GM21737 (cell line): Measurements from ENCODE around the gene ITPR3.

Experiments
- ATAC-seq: cut with Tn5 transposase; IDR thresholded peaks from one replicate; pipeline ENCODE4 v1.9.1; 2021; ENCODE audit warnings: mild to moderate bottlenecking, moderate library complexity; ENCODE audit not compliant: unreplicated experiment

Gene ITPR3

DNA sequence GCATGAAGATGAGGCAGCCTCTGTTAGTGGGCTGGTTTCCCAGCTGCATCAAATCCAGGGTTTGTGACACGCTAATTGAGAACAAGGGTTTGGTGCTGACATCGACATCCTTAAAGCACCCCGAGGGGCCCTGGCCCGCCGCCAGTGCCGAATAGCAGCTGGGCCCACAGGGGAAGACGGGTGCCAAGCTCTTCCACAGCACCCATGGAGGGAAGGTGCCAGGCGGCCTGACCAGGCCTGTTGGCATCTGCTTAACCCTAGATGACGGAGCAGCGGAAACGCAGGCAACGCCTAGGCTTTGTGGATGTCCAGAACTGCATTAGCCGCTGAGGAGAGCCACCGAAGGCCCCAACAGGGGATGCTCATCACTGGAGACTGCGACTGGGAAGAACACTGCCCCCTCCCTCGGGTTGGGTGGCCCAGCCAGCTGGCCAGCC is 74.3 kb downstream of the ITPR3 start:
- no peak for ATAC-seq

DNA sequence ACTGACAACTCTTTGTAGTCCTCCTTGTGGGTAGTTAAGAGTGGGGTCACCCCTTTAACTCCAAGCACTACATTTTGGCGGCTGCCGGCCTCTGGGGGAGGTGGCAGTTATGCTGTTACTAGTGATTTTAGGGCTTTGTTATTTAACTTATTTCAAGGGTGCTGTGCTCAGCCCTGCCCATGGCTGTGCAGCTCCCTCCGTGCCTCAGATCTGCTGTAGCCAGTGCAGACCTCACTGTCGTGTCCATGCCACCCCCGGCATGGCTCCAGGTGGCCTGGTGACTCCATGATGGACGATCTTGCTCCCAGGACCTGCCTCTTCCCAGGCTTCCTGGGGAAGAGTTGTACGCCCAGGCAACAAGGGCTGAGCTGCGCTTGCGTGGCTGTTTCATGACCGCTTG is 75.0 kb downstream of the ITPR3 start:
- no peak for ATAC-seq

DNA sequence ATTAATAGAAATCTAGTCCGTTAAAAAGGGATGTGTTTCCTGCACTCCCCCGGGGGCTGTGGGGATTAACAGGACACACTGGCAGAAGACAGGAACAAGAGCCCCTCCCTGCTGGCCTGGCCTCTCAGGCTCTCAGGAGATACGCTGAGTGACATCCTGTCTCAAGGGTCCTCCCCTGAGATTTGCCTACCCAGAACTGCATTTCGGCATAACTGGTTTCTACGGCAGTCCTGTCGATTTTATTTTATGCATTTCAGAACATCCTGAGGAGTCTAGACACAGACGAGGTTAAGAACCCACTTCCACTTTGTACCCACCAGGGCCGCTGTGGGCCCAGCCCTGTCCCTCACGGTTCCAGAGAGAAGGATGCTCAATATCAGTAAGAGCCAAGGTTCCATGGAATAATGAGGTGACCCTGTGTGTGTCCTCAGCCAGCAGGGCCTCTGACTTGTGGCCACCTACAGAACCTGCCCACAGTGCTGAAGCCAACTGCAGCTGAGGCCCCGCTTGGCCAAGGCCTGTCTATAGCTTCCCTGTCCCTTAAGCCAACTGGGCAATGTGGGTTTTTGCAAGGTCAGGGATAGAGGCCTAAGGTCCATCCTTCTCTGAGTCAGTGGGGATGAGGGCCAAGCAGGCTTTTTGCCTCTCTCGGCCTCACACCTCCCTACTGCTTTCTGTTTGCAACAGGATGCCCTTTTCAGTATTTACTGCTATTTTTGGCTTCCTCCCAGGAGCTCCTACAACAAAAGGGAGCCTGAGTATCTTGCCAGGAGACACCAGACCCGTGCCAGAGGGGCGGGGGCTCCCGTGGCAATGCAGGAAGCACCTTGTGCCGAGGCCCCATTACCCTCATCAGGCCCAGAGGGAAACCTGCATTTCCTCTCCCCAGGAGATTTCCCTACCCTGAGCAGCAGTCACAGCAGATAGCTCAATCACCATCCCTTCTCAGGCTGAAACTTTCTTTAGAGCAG is 75.7 kb downstream of the ITPR3 start:
- ATAC-seq = peak; percentile 46

DNA sequence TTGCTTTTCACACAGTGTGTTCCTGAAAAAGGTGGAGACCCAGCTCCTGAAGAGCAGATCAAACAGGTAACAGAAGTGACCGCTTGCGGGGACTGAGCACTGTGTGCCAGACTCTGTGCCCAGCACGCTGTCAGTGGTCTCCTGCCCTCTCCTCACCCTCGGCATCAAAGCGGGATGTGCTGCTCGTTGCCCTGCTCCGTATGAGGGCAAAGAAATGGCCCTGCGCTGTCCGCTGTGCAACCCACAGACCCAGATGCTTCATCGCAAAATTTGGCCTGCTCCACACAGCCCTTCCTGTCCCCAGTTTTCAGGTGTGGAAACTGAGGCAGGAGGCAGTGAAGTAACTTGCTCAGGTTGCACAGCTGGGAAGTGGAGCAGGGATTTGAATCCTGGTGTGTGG is 76.7 kb downstream of the ITPR3 start:
- ATAC-seq = no peak

DNA sequence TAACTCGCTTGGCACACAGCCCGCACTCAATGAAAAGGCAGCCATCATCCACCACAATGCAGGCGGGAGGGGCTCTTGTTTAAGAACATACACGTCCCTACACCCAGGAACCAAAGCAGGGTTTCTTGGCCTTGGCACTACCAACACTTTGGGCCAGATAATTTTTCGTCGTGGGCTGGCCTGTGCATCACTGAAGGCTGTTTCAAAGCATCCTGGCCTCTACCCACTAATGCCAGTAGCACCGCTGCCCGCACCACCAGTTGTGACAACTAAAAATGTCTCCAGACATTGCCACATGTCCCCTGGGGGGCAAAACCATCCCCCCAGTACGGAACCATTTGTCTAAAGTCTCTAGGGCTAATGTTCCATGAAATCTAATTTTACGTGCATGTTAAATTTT is 77.4 kb downstream of the ITPR3 start:
- no peak for ATAC-seq

DNA sequence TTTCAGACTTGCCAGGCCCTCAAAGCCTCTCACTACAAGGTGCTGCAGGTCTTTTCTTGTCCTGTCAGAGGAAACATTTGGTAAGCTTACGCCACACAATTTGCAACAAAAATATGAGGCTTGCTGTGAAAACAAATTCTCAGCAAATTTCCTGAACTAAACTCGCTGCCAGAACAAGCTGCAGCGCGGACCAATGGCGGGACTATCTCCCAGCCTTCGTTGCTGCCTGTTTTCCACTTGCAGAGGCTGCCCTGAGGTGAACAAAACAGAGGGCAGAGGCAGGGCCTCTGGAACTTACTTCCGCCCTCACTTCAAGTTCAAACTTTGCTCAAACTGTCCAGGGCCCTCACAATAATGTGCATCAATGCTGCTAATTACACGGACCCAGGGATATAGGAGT is 78.0 kb downstream of the ITPR3 start:
- no peak for ATAC-seq

DNA sequence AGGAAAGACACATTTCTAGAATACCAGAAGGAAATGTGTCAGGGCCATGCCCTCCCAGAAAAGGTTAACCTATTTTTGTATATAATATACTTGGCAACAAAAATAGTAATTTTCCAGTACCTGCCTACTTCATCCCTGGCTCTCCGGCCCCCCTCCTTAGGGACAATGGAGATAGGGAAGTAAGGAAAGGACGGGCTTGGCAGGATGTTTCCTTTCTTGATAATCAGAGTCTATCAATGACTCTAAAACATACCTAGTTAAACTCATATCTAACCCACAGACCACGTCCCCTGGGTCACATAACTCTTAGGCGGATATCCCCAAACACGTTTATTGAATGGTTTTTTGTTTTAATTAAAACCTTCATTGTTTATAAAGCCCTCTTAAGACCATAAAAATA is 78.6 kb downstream of the ITPR3 start:
- no peak for ATAC-seq

DNA sequence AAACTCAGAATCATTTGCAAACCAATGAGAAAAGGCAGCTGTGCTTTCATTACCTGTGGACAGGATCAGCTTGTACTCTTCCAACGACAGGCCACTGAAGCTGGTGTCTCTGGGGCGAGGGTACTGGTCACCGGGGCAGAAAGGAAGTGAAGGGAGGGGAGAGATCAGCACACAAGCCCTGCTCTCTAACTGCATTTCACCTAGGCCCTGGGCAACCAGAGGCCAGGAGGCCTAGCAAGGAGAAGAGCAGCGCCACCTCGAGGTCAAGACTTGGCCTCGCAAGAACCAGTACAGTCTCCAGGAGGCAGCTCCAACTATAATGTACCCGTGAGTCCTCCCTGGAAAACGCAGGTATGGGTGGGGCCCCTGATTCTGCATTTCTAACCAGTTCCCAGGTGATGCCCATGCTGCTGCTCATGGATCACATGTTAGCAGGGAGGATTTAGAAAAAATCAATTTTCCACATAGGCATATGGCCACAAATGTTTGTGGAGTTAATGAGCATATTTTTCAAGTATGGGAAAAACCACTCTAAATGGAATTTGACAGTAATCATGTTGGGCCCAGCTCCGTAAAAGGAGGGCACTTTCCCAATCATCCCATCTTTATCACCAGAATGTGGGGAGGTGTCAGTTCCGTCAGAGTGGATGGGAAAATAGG is 79.4 kb downstream of the ITPR3 start:
- peak; percentile 51 for ATAC-seq

DNA sequence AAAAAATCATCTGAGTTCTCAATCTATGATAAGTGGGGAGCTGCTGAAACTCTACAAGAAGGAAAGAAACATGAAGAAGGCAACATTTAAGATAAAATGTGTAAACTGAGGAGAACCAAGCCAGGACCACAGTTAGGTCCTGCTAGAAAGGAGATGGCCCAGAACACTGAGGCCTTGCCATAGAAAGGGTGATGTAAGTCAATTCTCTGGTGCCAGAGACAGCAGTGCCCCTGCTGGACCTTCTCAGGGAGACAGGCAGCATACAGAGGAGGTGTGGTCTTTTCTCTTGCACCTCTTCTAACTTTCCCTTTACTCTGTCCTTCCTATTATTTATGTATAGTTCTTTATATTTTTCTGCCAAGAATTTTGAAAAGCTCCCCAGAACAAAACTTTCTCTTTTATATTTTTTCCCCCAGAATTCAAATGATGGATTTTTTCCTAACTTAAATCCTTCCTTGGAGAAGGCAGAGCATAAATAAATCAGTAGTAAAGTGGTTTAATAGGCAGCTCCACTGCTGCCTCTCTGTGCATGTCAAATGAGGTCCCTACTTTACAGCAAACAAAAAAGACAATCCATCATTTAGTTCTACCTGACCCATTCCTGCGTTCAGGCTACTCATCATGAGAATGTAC is 81.3 kb downstream of the ITPR3 start:
- no peak for ATAC-seq

DNA sequence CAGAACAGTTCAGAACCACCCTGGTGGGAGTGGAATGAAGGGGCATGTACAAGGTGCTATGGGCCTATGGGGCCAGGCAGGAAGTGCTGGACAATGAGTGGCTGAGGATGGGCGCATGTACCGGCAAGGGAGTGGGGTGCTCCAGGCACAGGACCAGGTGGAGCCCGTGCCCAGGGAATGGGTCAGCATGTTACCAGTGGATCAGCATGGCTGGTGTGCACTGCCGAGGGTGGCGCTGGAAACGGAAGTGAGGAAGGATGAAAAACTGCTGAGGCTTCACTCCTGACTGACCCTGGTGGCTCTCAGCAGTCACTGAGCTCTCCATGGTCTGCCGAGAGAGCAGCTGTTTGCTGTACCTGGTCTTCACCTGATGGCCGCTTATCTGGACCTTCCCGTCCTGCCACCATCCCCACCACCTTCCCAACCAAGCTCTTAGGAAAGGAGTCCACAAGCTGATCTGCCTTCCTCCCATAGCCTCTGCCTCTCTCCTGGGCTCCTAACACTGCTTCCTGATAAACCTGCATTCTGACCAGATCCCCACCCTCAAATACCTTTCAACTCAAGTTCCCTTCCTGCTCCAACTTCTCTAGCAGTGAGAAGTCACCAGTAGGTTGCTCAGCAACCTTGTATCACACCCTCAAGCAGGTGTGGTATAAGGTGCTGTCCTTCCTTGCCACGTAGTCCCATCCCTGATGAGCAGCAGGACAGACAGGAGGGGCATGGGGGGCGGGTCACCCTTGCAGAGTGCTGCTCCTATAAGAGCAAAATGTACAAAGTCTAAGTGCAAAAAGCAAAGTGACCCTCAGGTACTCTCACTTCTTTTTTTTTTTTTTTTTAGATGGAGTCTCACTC is 83.3 kb downstream of the ITPR3 start:
- ATAC-seq = no peak

DNA sequence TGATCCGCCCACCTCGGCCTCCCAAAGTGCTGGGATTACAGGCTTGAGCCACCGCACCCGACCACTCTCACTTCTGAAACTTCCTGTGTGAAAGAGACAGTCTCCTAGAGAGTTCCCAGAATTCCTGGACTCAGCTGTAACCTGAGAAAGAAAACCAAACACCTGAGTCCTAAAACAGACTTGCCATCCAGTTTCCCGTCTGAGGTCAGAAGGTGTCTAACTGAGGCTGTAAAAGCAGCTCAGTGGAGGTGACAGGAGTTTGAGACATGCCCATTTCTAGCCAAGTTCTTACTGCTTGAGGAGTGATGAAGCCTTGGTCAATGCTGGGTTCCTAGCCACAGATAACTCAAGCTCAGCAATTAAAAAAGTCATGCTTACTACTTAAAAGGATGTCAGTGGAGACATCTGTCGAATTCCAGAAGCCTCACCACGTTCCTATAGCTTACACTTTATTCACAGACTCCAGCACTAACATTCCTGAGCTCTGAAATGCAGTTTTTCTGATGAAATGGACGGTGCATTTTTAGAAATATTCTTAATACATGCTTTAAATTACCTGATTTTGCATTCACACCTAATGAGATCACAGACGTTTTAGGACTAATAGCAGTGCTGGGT is 84.3 kb downstream of the ITPR3 start:
- no peak for ATAC-seq

DNA sequence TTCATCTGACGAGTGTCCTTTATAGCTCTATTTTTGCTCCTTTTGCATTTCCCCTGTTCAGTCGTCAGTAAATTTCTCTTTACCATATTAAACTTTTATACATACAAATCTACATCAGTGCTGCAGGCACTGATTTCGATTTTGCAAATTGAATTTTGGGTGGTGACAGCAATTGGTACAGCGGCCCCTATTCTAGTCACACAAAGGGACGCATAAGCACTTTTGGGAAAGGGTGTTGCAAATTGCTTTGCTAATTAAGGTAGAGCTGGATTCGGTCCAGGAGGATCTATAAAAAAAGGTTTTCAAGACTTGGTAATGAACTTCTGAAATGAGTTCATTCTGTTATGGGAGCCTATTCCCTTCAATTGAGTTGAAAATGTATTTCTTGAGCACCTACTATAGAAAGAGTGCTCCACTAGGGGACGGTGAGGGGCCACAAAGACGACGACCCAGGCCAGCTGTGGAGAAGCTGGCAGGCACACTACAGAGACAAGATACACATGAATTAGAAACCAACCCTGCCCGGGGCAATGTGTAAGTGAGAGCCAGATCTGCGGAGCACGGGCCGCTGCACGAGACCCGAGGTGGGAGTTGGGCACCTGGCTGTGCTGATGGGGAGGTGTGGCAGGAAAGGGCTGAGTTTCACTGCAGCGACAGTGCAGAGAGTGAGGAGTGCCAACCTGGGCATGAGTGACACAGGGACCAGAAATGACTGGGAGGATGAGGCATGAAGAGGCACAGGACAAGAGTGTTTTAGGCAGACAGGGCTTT is 85.0 kb downstream of the ITPR3 start:
- ATAC-seq = no peak

DNA sequence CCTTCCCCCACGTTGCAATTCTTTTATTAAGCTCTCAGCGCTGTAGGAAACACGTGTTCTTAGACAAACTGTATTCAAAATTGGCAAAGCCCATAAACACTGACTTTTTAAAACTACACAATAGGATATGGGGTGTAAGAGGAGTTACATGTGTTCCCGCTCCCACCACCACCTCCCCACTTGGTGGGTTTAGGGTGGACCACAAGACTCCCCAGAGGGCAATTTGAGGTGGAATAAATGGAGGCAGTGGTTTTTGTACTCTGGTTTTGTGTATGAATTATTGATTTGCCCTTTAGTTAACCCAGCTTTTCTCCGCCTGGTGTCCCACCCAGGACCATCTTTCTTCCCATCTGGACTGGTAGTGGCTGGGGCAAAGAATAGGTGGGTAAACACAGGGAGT is 86.6 kb downstream of the ITPR3 start:
- ATAC-seq = no peak

DNA sequence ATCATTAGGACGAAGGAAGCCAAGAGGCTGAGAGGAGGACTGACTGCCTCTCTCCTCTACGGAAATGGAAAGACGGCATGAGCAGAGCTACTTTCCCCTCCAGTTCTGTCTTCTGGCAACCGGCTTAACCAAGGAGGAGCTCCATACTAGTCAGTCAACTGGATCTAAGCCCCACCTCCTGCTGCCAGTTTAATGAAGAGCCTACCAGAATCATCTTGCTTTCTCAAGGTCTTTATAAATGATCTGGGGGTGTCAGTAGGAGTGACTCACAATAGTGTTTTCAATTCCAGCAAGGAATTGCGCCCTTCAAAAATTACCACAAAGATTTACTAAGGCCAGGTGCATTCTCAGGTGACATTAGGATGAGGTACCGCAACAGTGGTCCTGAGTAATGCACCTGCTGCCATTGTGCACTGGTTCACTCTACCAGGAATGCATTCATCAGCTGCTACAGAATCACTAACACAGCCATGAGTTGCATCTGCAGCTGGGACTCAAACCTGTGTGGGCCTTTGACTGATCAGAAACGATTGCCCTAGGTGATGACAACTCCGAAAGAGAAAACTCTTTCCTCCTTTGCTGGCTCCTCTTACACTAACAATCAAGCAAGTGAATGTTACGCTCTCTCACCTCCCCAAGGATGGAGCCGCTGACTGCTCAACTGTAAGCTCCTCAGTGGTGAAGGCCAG is 87.5 kb downstream of the ITPR3 start:
- no peak for ATAC-seq

DNA sequence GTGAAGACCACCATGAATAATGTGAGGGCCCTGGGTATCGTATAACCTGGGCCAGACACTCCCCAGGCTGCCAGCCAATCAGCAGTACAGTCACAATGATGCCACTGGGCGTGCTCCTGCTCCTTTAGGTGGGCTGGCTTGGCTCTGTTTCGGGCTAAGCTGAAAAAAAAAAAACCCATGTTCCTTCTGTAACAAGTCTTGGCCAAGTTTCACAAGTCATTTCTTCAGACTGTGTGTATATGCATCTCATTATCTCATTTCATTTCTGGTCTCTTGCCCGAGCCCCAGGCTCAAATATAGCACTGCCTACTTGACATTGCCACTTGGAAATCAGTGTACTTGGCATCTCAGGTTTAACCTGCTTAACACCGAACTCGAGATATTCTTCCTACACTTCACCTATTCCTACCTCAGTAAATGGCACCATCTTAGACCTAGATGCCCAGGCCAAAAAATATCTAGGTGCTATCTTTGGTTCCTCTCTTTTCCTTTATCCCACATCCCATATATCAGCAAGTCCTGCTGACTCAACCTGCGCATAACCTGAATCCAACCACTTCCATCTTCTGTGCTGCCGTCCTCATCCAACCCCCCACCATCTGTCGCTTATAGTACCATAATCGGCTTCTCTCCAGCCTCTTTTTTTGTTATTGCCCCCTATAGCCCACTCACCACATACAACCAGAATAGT is 88.6 kb downstream of the ITPR3 start:
- no peak for ATAC-seq

DNA sequence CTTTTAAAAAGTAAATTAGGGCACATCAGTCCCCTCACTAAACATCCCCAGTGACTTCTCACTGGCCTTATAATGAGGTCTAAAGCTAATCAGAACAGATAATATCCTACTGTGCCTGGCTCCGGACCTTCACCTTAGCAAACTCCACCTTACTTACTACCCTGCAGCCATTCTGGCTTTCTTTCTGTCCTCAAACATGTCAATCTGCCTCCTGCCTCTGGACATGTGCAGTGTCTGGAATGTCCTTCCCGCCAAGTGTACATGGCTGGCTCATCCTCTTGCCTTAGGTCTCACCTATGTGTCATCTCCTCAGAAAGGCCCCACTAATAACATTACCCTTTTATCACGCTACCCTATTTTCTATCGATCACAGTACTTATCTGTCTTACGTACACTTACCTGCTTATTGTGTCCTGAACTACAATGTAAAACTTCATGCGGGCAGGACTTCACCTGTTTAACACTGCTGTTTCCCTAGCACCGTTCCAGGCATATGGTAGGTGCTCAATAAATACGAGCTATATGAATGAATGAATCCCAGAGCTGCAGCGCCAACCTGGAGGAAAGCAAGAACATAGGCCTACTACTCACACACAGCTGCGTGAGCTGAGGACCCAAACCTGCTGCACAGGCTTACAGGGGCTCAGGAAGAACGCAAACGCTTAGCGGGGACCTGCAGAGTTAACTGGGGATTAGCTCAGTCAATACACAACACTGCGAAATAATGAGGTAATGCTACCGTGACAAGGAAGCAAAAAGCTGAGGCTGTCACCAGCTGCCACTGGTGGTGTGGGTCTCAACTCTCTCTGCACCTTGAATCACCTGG is 89.4 kb downstream of the ITPR3 start:
- ATAC-seq = no peak
